ENCODE results near the gene F8. TPM values are rescaled to one million over a fixed set of nuclear protein-coding genes. Genes with fewer than 3 reads are reported as not detected.
"Not testable (repeated sequence)": the region's sequence is repeated elsewhere in the genome, so short reads cannot be mapped to it uniquely, and the experiment has no call there.

Gene F8
- total and polyA plus RNA-seq, 10 of the 15 experiments (the other 5 are each of a cell fraction or from before 2014, with no cell fraction given), result 3.0 to 8.1 (median 5.1) TPM

GRCh38 chrX:154961947-154962346 is 60.6 kb downstream of the F8 start:
- ChIA-PET RAD21 (ENCODE audit: unreplicated experiment) (no interaction called here), SMC1A (ENCODE audit: uncharacterized antibody, unreplicated experiment) (no interaction called here), CTCF (no interaction called here), POLR2A (no interaction called here)
- ATAC-seq (no peak), FAIRE-seq (no peak), DNase-seq (ENCODE audit: low read depth, low spot score) (no peak)
- Histone ChIP-seq H4K20me1 (ENCODE audit: control insufficient read depth, insufficient read depth) (no peaks in the 10 kb centered on the region), H3K9me3 (replicated peaks; ENCODE audit: control insufficient read depth, insufficient read depth, low read length) (no peaks in the 10 kb centered on the region), H3K9ac (ENCODE audit: control insufficient read depth, insufficient read depth, low read length) (no peak overlapping the region), H3K4me3 (no peak overlapping the region), H3K79me2 (ENCODE audit: control insufficient read depth, insufficient read depth, low read length) (no peaks in the 10 kb centered on the region), H3K27me3 (replicated peaks in 1 of 2; ENCODE audit: control insufficient read depth in 2 of 2, insufficient read depth in 2 of 2, low read length in 1 of 2) (no peaks in the 10 kb centered on the region), H3K4me1 (ENCODE audit: control insufficient read depth, insufficient read depth, low read length) (no peaks in the 10 kb centered on the region), H3K4me2 (ENCODE audit: control insufficient read depth, insufficient read depth) (no peak overlapping the region), H3K36me3 (ENCODE audit: control insufficient read depth in 2 of 2, insufficient read depth in 2 of 2, low read length in 1 of 2) (no peaks in the 10 kb centered on the region), H2AFZ (ENCODE audit: control insufficient read depth, low read depth, low read length) (no peak overlapping the region), H3K27ac (ENCODE audit: control insufficient read depth, insufficient read depth) (no peak overlapping the region)
- intact Hi-C loops (cut with micrococcal nuclease; ENCODE audit: unreplicated experiment), result no loop called here
- no TSS peak for BruUV-seq (replicated peaks)
- in situ Hi-C loops (cut with MboI), result no loop called here
- no peak for TF ChIP-seq TCF12 (IDR thresholded peaks at IDR 0.05; ENCODE audit: low read depth, low read length)
- TF ChIP-seq SMARCA5 (IDR thresholded peaks at IDR 0.05), result no peak
- TF ChIP-seq YY1 (IDR thresholded peaks at IDR 0.05; ENCODE audit: low read depth, low read length), result no peak
- no peak for TF ChIP-seq USF1 (IDR thresholded peaks at IDR 0.05; ENCODE audit: borderline replicate concordance, extremely low read length, insufficient read depth, low read depth, low read length)
- no peak for TF ChIP-seq SREBF2 (IDR thresholded peaks at IDR 0.05; ENCODE audit: low read length)
- TF ChIP-seq POLR2AphosphoS5 (IDR thresholded peaks at IDR 0.05; ENCODE audit: low read length), result no peak
- TF ChIP-seq RAD21 (IDR thresholded peaks at IDR 0.05; ENCODE audit: insufficient read depth, low read depth, low read length), result no peak
- no peak for TF ChIP-seq STAT1 (conservative IDR thresholded peaks at IDR 0.05)
- TF ChIP-seq SP1 (IDR thresholded peaks at IDR 0.05; ENCODE audit: low read depth, low read length), result no peak
- no peak for TF ChIP-seq RFX5 (IDR thresholded peaks at IDR 0.05; ENCODE audit: low read depth, low read length)
- TF ChIP-seq MEF2A (IDR thresholded peaks at IDR 0.05; ENCODE audit: insufficient read depth, low read depth, low read length), result no peak
- no peak for TF ChIP-seq WRNIP1 (IDR thresholded peaks at IDR 0.05; ENCODE audit: borderline replicate concordance, low read depth, low read length)
- TF ChIP-seq POLR2A (IDR thresholded peaks at IDR 0.05; ENCODE audit: low read depth, low read length), result no peak
- no peak for TF ChIP-seq MAX (IDR thresholded peaks at IDR 0.05; ENCODE audit: low read depth, low read length)
- no peak for TF ChIP-seq RBBP5 (conservative IDR thresholded peaks at IDR 0.05)

- H3K4me2 ChIP-seq (ENCODE audit: control insufficient read depth, insufficient read depth); H4K20me1 ChIP-seq (ENCODE audit: control insufficient read depth, insufficient read depth); H3K36me3 ChIP-seq (ENCODE audit: control insufficient read depth in 2 of 2, insufficient read depth in 2 of 2, low read length in 1 of 2); H3K4me3 ChIP-seq; H3K79me2 ChIP-seq (ENCODE audit: control insufficient read depth, insufficient read depth, low read length); SMC1A ChIA-PET (ENCODE audit: uncharacterized antibody, unreplicated experiment); FAIRE-seq; H2AFZ ChIP-seq (ENCODE audit: control insufficient read depth, low read depth, low read length); H3K27me3 ChIP-seq (replicated peaks in 1 of 2; ENCODE audit: control insufficient read depth in 2 of 2, insufficient read depth in 2 of 2, low read length in 1 of 2); BruUV-seq (replicated peaks); ATAC-seq; intact Hi-C loops (cut with micrococcal nuclease; ENCODE audit: unreplicated experiment); in situ Hi-C loops (cut with MboI); H3K27ac ChIP-seq (ENCODE audit: control insufficient read depth, insufficient read depth); H3K9ac ChIP-seq (ENCODE audit: control insufficient read depth, insufficient read depth, low read length); RAD21 ChIA-PET (ENCODE audit: unreplicated experiment); DNase-seq (ENCODE audit: low read depth, low spot score); H3K4me1 ChIP-seq (ENCODE audit: control insufficient read depth, insufficient read depth, low read length); H3K9me3 ChIP-seq (replicated peaks; ENCODE audit: control insufficient read depth, insufficient read depth, low read length): not testable (repeated sequence)
- WGBS (ENCODE audit: insufficient coverage, insufficient replicate concordance, low lambda C conversion rate, missing lambda C conversion rate), result 26% methylated on average over 3 of the region's 3 CpGs
- CTCF ChIA-PET, result interaction anchor here (1.9 kb wide), 1 partner anchor 38 kb away, joined by 8 read pairs; no protein-coding TSS in a partner anchor
- POLR2A ChIA-PET, result interaction anchor here (0.6 kb wide), 1 partner anchor 10 kb away, joined by 3 read pairs; no protein-coding TSS in a partner anchor
Observed at GRCh38 chrX:154955799-154956198, 66.7 kb downstream of the F8 start.
